Activated T-cell treated with anti-CD3 and anti-CD28 coated beads for 1 hour (primary cell): ENCODE data around the gene CHRNA5.
"Not testable (repeated sequence)": the region's sequence is repeated elsewhere in the genome, so short reads cannot be mapped to it uniquely, and the experiment has no call there.

Source experiments
- DNase-seq: peaks from one replicate; pipeline ENCODE4 v3.0.0-alpha.2; 2020; ENCODE audit warnings: low read depth

CHRNA5 gene

GRCh38 chr15:78565097-78565950 lies at the start of gene CHRNA5:
Gene CHRNA5, plus strand, starts transcription at chr15:78565520. Its CDS starts 200 bp downstream, at chr15:78565720.
- peak; percentile 55 for DNase-seq

GRCh38 chr15:78520035-78520434 lies 45.3 kb upstream of the CHRNA5 start:
- not testable (repeated sequence) for DNase-seq

GRCh38 chr15:78524230-78524629 lies 41.1 kb upstream of the CHRNA5 start:
- DNase-seq = no peak

GRCh38 chr15:78527325-78527724 lies 38.0 kb upstream of the CHRNA5 start:
- DNase-seq = no peak

- no peak for DNase-seq
Observed at GRCh38 chr15:78533331-78533730, 32.0 kb upstream of the CHRNA5 start.

- no peak for DNase-seq
Observed at GRCh38 chr15:78536134-78536533, 29.2 kb upstream of the CHRNA5 start.

GRCh38 chr15:78537266-78537905 lies 27.9 kb upstream of the CHRNA5 start:
- no peak for DNase-seq

GRCh38 chr15:78538358-78538757 lies 27.0 kb upstream of the CHRNA5 start:
- no peak for DNase-seq

- not testable (repeated sequence) for DNase-seq
Observed at GRCh38 chr15:78539464-78540140, 25.7 kb upstream of the CHRNA5 start.

GRCh38 chr15:78540141-78540870 lies 25.0 kb upstream of the CHRNA5 start, which contains the start of gene PSMA4:
Gene PSMA4, plus strand, starts transcription at chr15:78540444. Its CDS starts 1,484 bp downstream, at chr15:78541928.
- peak; percentile 97 for DNase-seq

- DNase-seq = no peak
Observed at GRCh38 chr15:78540871-78541743, 24.2 kb upstream of the CHRNA5 start.

GRCh38 chr15:78541744-78542034 lies 23.6 kb upstream of the CHRNA5 start:
- no peak for DNase-seq

- no peak for DNase-seq
Observed at GRCh38 chr15:78542647-78543046, 22.7 kb upstream of the CHRNA5 start.

GRCh38 chr15:78550194-78550593 lies 15.1 kb upstream of the CHRNA5 start:
- no peak for DNase-seq

GRCh38 chr15:78550815-78551214 lies 14.5 kb upstream of the CHRNA5 start:
- DNase-seq = no peak

- no peak for DNase-seq
Observed at GRCh38 chr15:78551902-78552301, 13.4 kb upstream of the CHRNA5 start.

GRCh38 chr15:78552597-78552996 lies 12.7 kb upstream of the CHRNA5 start:
- DNase-seq = no peak

- not testable (repeated sequence) for DNase-seq
Observed at GRCh38 chr15:78560201-78560600, 5.1 kb upstream of the CHRNA5 start.

- DNase-seq = no peak
Observed at GRCh38 chr15:78561490-78561889, 3.8 kb upstream of the CHRNA5 start.

GRCh38 chr15:78563092-78563491 lies 2.2 kb upstream of the CHRNA5 start:
- no peak for DNase-seq

- no peak for DNase-seq
Observed at GRCh38 chr15:78564743-78565096, 600 bp upstream of the CHRNA5 start.
